Endothelial cell of umbilical vein (primary cell): Measurements from ENCODE around the gene RAMACL. TPM values are rescaled to one million over a fixed set of nuclear protein-coding genes. Genes with fewer than 3 reads are reported as not detected.

ENCODE experiments used
- BruUV-seq: library from RNA; stranded (reverse); fragments of 400-500 nt; replicated peaks from 2 replicates; lab custom pipeline; 2021; lab: Mats Ljungman, UMichigan
- CTCF ChIA-PET: fragments of 300-600, 350-600 bp; sonication (Branson Sonifier 250); formaldehyde crosslinking; loops from one replicate; lab custom pipeline; 2021; ENCODE audit warnings: antibody characterized with exemption, inconsistent platforms; lab: Charles Lee
- POLR2A ChIA-PET: fragments of 300-600, 350-600 bp; sonication (Branson Sonifier 250); formaldehyde crosslinking; loops from one replicate; lab custom pipeline; 2021; ENCODE audit warnings: antibody characterized with exemption, inconsistent platforms; lab: Charles Lee
- DNase-seq: peaks from one replicate; pipeline ENCODE4 v3.0.0-alpha.2; 2011; ENCODE audit warnings: low read depth, low spot score
- FAIRE-seq: peaks from 2 replicates; lab custom pipeline; 2011; peaks lifted over from hg19 to GRCh38; lab: Jason Lieb, UNC
- H2AFZ ChIP-seq: 2 replicates; pipeline ENCODE4 v1.6.0; 2012; ENCODE audit warnings: low read depth, low read length, control low read depth, inconsistent platforms
- H3K27ac ChIP-seq: 2 replicates; pipeline ENCODE4 v1.5.1; 2011; ENCODE audit warnings: low read depth, mild to moderate bottlenecking, control low read depth, low read length, moderate library complexity; ENCODE audit not compliant: insufficient read depth
- H3K27me3 ChIP-seq, 2 experiments: 2 replicates each; pipeline versions ENCODE4 v1.6.0 to v1.6.1; 2011; ENCODE audit warnings: low read length in 2 of 2, mixed read lengths in 1 of 2; ENCODE audit not compliant: control insufficient read depth in 2 of 2, insufficient read depth in 2 of 2
- H3K36me3 ChIP-seq, 2 experiments: 2 replicates in 1 of 2; 3 replicates in 1 of 2; pipeline ENCODE4 v1.5.1; 2011; ENCODE audit warnings: low read length in 2 of 2, mild to moderate bottlenecking in 1 of 2, moderate library complexity in 1 of 2; ENCODE audit not compliant: control insufficient read depth in 2 of 2, insufficient read depth in 2 of 2; ENCODE audit errors: extremely low read depth in 1 of 2
- H3K4me1 ChIP-seq: 3 replicates; pipeline ENCODE4 v1.5.1; 2011; ENCODE audit warnings: mild to moderate bottlenecking, low read length; ENCODE audit not compliant: control insufficient read depth, insufficient read depth; ENCODE audit errors: extremely low read depth
- H3K4me2 ChIP-seq: 2 replicates; pipeline ENCODE4 v1.6.1; 2011; ENCODE audit warnings: low read length, control low read depth, mixed read lengths; ENCODE audit not compliant: insufficient read depth
- H3K4me3 ChIP-seq, 3 experiments: fragments of 200-600 bp in 1 of 3; sonication (generic), shearing (Covaris generic) in 1 of 3; replicated peaks in 1 of 3; 2 replicates each; pipeline ENCODE4 v1.5.1; 2011 to 2016; ENCODE audit warnings: control low read depth in 3 of 3, low read length in 3 of 3, mild to moderate bottlenecking in 2 of 3, inconsistent platforms in 1 of 3, low read depth in 1 of 3, moderate library complexity in 1 of 3; ENCODE audit not compliant: insufficient read depth in 1 of 3
- H3K79me2 ChIP-seq: 2 replicates; pipeline ENCODE4 v1.6.0; 2012; ENCODE audit warnings: low read length, inconsistent platforms; ENCODE audit not compliant: control insufficient read depth, insufficient read depth
- H3K9ac ChIP-seq: replicated peaks from 2 replicates; pipeline ENCODE3; 2011; ENCODE audit warnings: low read length, control low read depth; ENCODE audit not compliant: insufficient read depth; ENCODE audit errors: extremely low read depth
- H3K9me1 ChIP-seq: replicated peaks from 3 replicates; pipeline ENCODE4 v1.6.0; 2011; ENCODE audit warnings: mild to moderate bottlenecking, low read length; ENCODE audit not compliant: control insufficient read depth, insufficient read depth; ENCODE audit errors: extremely low read depth
- H3K9me3 ChIP-seq: replicated peaks from 2 replicates; pipeline ENCODE4 v1.5.1; 2012; ENCODE audit warnings: low read length, inconsistent platforms; ENCODE audit not compliant: control insufficient read depth, insufficient read depth
- H4K20me1 ChIP-seq: replicated peaks from 2 replicates; pipeline ENCODE3; 2011; ENCODE audit warnings: mild to moderate bottlenecking, low read length; ENCODE audit not compliant: control insufficient read depth, insufficient read depth; ENCODE audit errors: extremely low read depth
- EZH2 ChIP-seq: IDR thresholded peaks from 2 replicates; pipeline ENCODE4 v1.6.1; 2012; ENCODE audit warnings: borderline replicate concordance, low read depth, mild to moderate bottlenecking, moderate library complexity, low read length, inconsistent platforms; ENCODE audit not compliant: severe bottlenecking
- FOS ChIP-seq: IDR thresholded peaks from 2 replicates; pipeline ENCODE4 v1.6.1; 2011; ENCODE audit warnings: mild to moderate bottlenecking, low read length, moderate library complexity, borderline replicate concordance; ENCODE audit not compliant: insufficient read depth
- GATA2 ChIP-seq: IDR thresholded peaks from 2 replicates; pipeline ENCODE4 v1.7.0; 2011; ENCODE audit warnings: low read depth, mild to moderate bottlenecking, moderate library complexity, mixed read lengths, low read length; ENCODE audit not compliant: insufficient read length, insufficient read depth
- JUN ChIP-seq: IDR thresholded peaks from 2 replicates; pipeline ENCODE4 v1.6.1; 2011; ENCODE audit warnings: borderline replicate concordance, low read depth; ENCODE audit not compliant: insufficient read length, insufficient read depth
- MYC ChIP-seq: IDR thresholded peaks from one replicate; pipeline ENCODE4 v1.6.1; 2011; ENCODE audit warnings: mild to moderate bottlenecking, low read depth, low read length
- POLR2A ChIP-seq: IDR thresholded peaks from 2 replicates; pipeline ENCODE4 v1.6.1; 2012; ENCODE audit warnings: low read depth, mild to moderate bottlenecking, control low read depth, low read length
- POLR2AphosphoS5 ChIP-seq: IDR thresholded peaks from 2 replicates; pipeline ENCODE4 v1.6.1; 2012; ENCODE audit warnings: low read depth, mild to moderate bottlenecking, control low read depth, low read length, moderate library complexity; ENCODE audit not compliant: insufficient read depth
- dilution Hi-C: fragments of 300-500 bp; cut with MboI; formaldehyde crosslinking; loops from one replicate; pipeline ENCODE4 v1.15.0; 2019; ENCODE audit warnings: low sequenced_read_pairs; ENCODE audit not compliant: extremely low pct_ligation_motif_present
- intact Hi-C: fragments of 100-400 bp; cut with micrococcal nuclease; formaldehyde crosslinking; loops from one replicate; pipeline ENCODE4 v1.10.0; 2022
- polyA plus RNA-seq, 4 experiments: library from polyadenylated mRNA; depleted of rRNA in 3 of 4; stranded (reverse) in 3 of 4; unstranded in 1 of 4; fragments of >200 nt; gene quantifications; 2 replicates each; pipeline versions ENCODE4 v1.2.1 to v1.2.3, GENCODE V29; 2011 to 2012; ENCODE audit warnings: missing spikeins in 1 of 4
- total RNA-seq: library from RNA; stranded (reverse); gene quantifications from 2 replicates; pipeline ENCODE4 v1.2.3, GENCODE V29; 2021
- TF ChIP-seq, protein P1 (sequence below): IDR thresholded peaks from 2 replicates; pipeline ENCODE4 v1.6.1; 2011; ENCODE audit not compliant: insufficient read depth, insufficient read length
- TF ChIP-seq, protein P2 (sequence below), 2 donors: IDR thresholded peaks; 1 replicate in 1 of 2; 2 replicates in 1 of 2; pipeline ENCODE4 v1.5.1; 2011; ENCODE audit warnings: low read length in 2 of 2, mild to moderate bottlenecking in 2 of 2, moderate library complexity in 2 of 2, control low read depth in 1 of 2, inconsistent platforms in 1 of 2, low read depth in 1 of 2; ENCODE audit not compliant: insufficient read depth in 1 of 2; ENCODE audit errors: extremely low read depth in 1 of 2

Gene RAMACL
- total and polyA plus RNA-seq, 2 donors (not counting 3 experiments of a cell fraction or from before 2014, with no cell fraction given) = 0.17 to 5.3 TPM

GRCh38 chr6:166566026-166567011 is 20.2 kb downstream of the RAMACL start:
- H3K9me3 ChIP-seq = no peaks in the 10 kb centered on the region
- H3K27ac ChIP-seq = no peak overlapping the region
- FAIRE-seq (no peak), DNase-seq (no peak)
- H3K27me3 ChIP-seq = no peaks in the 10 kb centered on the region
- no peak overlapping the region for H3K4me3 ChIP-seq
- TF ChIP-seq POLR2A (no peak), GATA2 (no peak), FOS (no peak), JUN (no peak), EZH2 (no peak), POLR2AphosphoS5 (no peak), MYC (no peak)
- TF ChIP-seq, protein P1, sequence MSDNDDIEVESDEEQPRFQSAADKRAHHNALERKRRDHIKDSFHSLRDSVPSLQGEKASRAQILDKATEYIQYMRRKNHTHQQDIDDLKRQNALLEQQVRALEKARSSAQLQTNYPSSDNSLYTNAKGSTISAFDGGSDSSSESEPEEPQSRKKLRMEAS = no peak
- TF ChIP-seq, protein P2, sequence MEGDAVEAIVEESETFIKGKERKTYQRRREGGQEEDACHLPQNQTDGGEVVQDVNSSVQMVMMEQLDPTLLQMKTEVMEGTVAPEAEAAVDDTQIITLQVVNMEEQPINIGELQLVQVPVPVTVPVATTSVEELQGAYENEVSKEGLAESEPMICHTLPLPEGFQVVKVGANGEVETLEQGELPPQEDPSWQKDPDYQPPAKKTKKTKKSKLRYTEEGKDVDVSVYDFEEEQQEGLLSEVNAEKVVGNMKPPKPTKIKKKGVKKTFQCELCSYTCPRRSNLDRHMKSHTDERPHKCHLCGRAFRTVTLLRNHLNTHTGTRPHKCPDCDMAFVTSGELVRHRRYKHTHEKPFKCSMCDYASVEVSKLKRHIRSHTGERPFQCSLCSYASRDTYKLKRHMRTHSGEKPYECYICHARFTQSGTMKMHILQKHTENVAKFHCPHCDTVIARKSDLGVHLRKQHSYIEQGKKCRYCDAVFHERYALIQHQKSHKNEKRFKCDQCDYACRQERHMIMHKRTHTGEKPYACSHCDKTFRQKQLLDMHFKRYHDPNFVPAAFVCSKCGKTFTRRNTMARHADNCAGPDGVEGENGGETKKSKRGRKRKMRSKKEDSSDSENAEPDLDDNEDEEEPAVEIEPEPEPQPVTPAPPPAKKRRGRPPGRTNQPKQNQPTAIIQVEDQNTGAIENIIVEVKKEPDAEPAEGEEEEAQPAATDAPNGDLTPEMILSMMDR (IDR thresholded peaks at IDR 0.05; ENCODE audit: extremely low read depth in 1 of 2, insufficient read depth in 1 of 2, low read depth in 1 of 2, low read length in 2 of 2) = no peak
- peaks cover 2 to 9% of the 10 kb centered on the region in 2 experiments for H3K36me3 ChIP-seq
- no peak overlapping the region for H2AFZ ChIP-seq
- ChIA-PET POLR2A (interaction anchor here (1.3 kb wide), 1 partner anchor 61 kb away, joined by 3 read pairs; no protein-coding TSS in a partner anchor), CTCF (interaction anchor here (1.2 to 2.9 kb wide), 3 partner anchors 9 to 18 kb away, joined by 3 to 8 read pairs (median 5); no protein-coding TSS in a partner anchor)
- dilution Hi-C loops = no loop called here
- peaks cover 3% of the 10 kb centered on the region for H3K79me2 ChIP-seq
- H4K20me1 ChIP-seq = no peaks in the 10 kb centered on the region
- H3K9ac ChIP-seq = no peak overlapping the region
- H3K9me1 ChIP-seq = no peaks in the 10 kb centered on the region
- intact Hi-C loops = no loop called here
- BruUV-seq = no TSS peak
- no peak overlapping the region for H3K4me2 ChIP-seq
- H3K4me1 ChIP-seq = peaks cover 22% of the 10 kb centered on the region
